A673 (cell line): ENCODE measurements around the gene MESD.

Experiments
- CTCF ChIP-seq: fragments of 300-800, 200-600 bp; sonication (generic); conservative IDR thresholded peaks from 2 replicates; pipeline ENCODE4 v1.5.1; 2017; ENCODE audit warnings: low read depth, mild to moderate bottlenecking, antibody characterized with exemption, low read length, moderate library complexity, mixed read lengths
- EZH2 ChIP-seq: fragments of 200-600 bp; sonication (generic); IDR thresholded peaks from 2 replicates; pipeline ENCODE4 v1.6.1; 2017; ENCODE audit warnings: borderline replicate concordance, low read depth, mild to moderate bottlenecking, mixed read lengths, antibody characterized with exemption, low read length; ENCODE audit not compliant: poor library complexity, severe bottlenecking

- TF ChIP-seq CTCF (no peak), EZH2 (no peak)
Measured at GRCh38 chr15:81007428-81008064, 17.9 kb upstream of the MESD start.
